GM18511 (cell line): ENCODE measurements around the gene CEACAM18.
"Not testable (repeated sequence)": the region's sequence is repeated elsewhere in the genome, so short reads cannot be mapped to it uniquely, and the experiment has no call there.

Source experiments
- ATAC-seq: cut with Tn5 transposase; IDR thresholded peaks from one replicate; pipeline ENCODE4 v1.9.1; 2021; ENCODE audit warnings: mild to moderate bottlenecking, moderate library complexity; ENCODE audit not compliant: unreplicated experiment

CEACAM18 gene

GRCh38 chr19:51489113-51489512, 10.8 kb downstream of the CEACAM18 start:
- ATAC-seq, result no peak

GRCh38 chr19:51490676-51491075, 12.3 kb downstream of the CEACAM18 start:
- no peak for ATAC-seq

- no peak for ATAC-seq
Measured at GRCh38 chr19:51491586-51491985, 13.2 kb downstream of the CEACAM18 start.

- ATAC-seq, result no peak
Measured at GRCh38 chr19:51493776-51494175, 15.4 kb downstream of the CEACAM18 start.

GRCh38 chr19:51497666-51498065, 19.3 kb downstream of the CEACAM18 start:
- ATAC-seq, result no peak

GRCh38 chr19:51500931-51501330, 22.6 kb downstream of the CEACAM18 start:
- not testable (repeated sequence) for ATAC-seq

DNA sequence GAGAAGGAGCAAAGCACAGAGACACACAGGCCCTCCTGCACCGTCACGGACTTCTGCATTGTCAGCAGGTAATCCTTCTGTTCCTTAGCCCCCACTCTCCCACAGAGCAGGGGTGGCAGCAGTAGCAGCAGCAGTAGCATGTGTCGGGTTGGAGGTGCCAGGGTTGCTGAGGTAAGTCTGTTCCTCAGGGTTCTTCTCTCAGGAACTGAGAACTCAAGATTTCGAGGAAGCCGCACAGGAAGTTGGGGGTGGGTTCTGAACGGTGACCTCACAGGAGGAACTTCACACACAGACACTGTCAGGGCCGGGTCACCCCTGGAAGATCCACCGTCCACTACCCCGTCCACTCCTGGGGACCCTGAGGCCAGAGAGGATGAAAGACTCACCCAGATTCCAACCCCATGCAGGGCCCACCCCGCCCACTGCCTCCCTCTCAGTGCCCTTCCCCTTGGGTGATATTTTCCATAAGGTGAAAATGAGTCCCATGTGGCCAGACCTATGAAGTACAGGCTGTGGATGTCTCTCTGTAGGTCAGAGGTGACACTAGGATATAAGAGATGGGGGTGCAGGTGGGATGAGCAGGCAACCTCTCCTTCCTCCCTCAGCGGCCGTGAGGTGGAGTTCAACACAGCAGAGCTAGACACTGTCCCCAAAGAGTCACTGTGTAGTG, 23.4 kb downstream of the CEACAM18 start, which contains the start of gene SIGLEC12:
TSS of gene SIGLEC12 (minus strand) at position 207 of the 670 bp plus-strand sequence. CDS start at position 140, 67 bp downstream.
- ATAC-seq, result no peak

DNA sequence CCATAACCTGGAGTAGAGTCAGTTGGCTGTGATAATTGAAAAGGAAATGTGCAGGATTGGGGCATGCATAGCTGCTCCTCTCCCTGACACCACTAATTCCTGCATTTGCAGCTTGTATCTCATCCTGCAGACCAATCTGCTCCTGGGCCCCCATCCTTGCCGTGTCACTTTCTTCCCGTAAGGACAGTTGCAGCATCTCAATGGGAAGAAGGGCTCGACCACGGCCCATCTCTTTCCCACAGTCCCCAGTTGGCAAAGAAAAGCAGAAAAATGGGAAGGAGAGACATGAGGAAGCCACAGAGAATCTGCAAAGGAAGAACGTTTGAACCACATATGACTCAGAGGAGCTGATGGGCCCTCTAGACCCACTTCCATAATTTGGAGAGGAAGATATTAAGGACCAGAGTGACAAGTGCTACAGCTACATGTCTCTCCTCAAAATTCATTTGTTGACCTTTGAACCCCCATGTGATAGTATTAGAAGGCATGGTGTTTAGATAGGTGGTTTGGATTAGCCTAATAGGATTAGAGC, 25.0 kb downstream of the CEACAM18 start:
- no peak for ATAC-seq

DNA sequence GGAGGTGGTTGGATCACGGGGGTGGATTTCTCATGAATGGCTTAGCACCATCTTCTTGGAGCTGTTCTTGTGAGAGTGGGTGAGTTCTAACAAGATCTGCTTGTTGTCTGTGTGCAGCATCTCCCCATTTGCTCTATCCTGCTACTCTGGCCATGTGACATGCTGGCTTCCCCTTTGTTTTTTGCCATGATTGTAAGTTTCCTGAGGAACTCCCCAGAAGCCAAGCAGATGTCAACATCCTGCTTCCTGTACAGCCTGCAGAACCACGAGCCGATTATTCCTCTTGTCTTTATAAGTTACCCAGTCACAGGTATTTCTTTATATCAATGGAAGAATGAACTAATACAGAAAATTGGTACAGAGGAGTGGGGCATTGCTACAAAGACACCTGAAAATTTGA, 25.6 kb downstream of the CEACAM18 start:
- ATAC-seq, result no peak

DNA sequence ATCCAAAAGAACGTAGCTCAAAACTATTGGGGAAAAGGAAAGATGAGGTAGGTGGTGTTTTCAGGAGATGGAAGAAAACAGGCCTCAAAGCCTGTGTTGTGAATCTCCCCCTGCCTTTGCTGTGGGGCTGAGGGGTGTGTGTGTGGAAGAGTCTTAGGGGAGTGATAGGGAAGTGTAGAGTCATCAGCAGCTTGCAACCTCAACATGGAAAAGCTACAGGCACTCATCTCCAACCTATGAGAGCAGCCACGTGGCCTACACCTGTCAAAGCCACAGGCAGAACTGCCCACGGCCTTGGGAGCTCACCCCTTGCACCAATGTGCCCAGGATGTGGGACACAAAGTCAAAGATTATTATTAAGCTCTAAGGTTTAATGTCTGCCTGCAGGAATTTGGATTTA, 27.6 kb downstream of the CEACAM18 start:
- no peak for ATAC-seq

- ATAC-seq, result no peak
Measured at GRCh38 chr19:51507192-51507591, 28.9 kb downstream of the CEACAM18 start.

DNA sequence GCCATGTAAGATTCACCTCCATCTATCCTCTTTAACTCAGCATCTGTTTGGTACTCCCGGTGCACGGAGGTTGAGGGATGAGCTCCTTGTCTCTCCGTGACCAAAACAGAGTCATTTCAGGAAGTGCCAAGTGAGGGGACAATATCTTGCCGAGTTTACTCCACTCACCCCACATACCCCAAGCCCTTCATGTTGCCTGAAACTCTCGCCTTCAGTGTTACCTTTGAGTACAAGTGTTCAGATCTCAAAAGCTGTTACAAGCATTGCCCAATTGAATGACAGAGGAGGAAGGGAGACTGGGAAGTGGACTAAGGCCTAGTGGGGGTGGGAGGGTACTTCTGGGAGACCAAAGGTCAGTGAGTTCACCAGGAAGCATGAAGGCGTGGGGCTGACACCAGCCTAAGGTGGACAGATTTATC, 29.3 kb downstream of the CEACAM18 start:
- ATAC-seq, result no peak

DNA sequence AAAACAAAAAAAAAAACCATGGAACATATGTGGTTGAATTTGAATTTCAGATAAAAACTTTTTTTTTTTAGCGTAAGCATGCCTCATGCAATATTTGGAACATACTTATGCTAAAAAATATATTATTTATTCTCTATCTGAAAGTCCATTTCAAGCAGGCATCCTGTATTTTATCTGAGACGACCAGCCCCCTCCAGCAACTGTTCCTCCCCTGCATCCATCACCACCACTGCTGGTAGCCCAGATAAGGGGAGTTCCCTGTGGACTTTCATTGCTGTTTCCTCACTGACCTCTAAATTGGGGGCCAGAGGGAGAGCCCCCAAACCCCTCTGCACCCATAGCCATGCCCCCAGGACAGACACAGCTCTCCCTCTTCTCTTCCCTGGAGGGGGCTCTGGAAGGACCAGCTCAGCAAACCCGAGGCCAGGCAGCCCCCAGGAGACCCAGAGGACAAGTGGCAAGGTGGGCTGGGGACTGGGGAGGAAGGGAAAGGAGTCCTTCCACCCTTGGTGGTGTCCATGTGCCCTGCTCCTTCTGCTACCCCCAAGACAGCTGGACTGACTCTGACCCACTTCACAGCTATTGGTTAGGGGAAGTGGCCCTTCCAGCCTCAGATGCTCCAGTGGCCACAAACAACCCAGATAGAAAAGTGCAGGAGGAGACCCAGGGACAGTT, 29.9 kb downstream of the CEACAM18 start:
- ATAC-seq, result no peak

GRCh38 chr19:51509823-51510660, 31.7 kb downstream of the CEACAM18 start:
- ATAC-seq, result no peak

- ATAC-seq, result no peak
Measured at GRCh38 chr19:51511353-51511752, 33.0 kb downstream of the CEACAM18 start.

DNA sequence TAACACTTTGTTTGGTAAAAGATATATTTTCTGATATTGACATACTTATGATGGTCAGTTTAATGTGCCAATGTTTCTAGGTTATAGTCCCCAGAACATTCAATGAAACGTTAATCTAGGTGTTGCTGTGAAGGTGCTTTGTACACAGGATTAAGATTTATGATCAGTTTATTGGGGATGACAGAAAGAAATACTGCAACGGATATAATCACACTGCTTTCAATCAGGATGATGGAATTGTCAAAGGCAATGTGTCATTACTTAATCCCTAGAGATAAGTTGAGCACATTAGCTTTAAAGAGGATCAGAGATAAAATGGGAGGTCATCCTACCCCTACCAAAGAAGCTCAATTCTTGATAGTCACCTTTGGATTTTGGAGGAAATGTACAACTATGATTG, 35.6 kb downstream of the CEACAM18 start:
- no peak for ATAC-seq

DNA sequence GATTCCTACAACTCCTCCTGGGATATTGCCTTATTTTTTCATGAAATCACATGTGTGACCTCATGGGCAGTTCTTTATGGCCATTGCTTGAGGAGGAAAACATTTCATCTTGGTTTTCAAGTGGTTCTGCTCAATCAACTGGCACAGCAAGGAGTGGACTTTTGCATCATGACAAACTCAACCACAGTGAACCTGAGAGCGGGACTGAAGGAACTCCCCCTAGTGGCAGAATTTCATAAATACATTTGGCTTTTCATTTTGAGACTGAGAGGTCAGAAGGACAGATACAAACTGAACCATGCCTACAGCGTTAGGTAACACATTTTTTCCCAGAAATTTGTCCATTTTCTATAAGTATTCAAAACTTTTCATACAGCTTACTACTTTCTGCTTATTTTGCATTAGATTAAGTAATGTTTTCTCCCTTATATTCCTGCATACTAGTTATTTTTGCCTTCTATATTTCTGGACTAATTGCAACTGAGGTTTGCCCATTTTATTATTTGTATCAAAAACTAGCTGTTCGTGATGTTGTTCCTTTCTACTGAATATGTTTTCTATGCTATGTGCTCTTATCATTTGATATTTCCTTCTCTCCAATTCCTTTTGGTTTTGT, 36.6 kb downstream of the CEACAM18 start:
- ATAC-seq, result no peak

DNA sequence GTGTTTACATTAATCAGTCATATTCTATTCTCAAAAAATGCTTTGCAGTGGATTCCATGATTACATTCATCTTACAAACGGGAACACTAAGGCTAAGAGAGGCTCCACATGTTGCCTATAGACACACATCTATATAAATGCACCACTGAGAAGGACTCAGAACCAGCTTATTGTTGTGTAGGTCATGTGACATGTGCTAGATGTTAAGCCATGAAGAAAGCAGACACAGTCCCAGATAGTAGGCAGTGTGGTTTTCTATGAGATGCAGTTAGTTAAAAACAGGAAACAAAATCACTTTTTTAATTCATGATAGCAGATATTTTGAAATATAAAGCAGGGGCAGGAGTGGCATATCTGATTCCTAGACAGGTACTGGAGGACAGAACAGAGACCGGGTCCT, 42.4 kb downstream of the CEACAM18 start:
- ATAC-seq, result no peak

GRCh38 chr19:51521357-51521756, 43.0 kb downstream of the CEACAM18 start:
- no peak for ATAC-seq

- ATAC-seq, result no peak
Measured at GRCh38 chr19:51521781-51522180, 43.4 kb downstream of the CEACAM18 start.
